Naive thymus-derived CD8-positive, alpha-beta T cell (primary cell): ENCODE data around the gene MS4A18. TPM values are rescaled to one million over a fixed set of nuclear protein-coding genes. Genes with fewer than 3 reads are reported as not detected.
"Not testable (repeated sequence)": the region's sequence is repeated elsewhere in the genome, so short reads cannot be mapped to it uniquely, and the experiment has no call there.

ENCODE experiments used
- ATAC-seq, 2 donors: fragments of 150-1000 bp; cut with Tn5 transposase in 1 of 2; sonication (Bioruptor Pico), chemical (Tn5 transposase) in 1 of 2; 1 replicate in 1 of 2; 2 replicates in 1 of 2; pipeline ENCODE4 v1.10.0; 2021; ENCODE audit warnings: mild to moderate bottlenecking in 2 of 2, moderate library complexity in 2 of 2
- POLR2A ChIA-PET: fragments of 350-600 bp; sonication (Branson Sonifier 250); formaldehyde crosslinking; loops from one replicate; lab custom pipeline; 2021; ENCODE audit warnings: antibody characterized with exemption; lab: Charles Lee
- DNase-seq, 10 donors: peaks; one replicate each; pipeline versions ENCODE4 v3.0.0 to v3.0.0-alpha.2; 2020 to 2022
- H3K27ac Mint-ChIP-seq, 10 donors: one replicate each; pipeline ENCODE4 v1.8.0; 2020 to 2022; ENCODE audit warnings: mild to moderate bottlenecking in 10 of 10, mixed read lengths in 10 of 10, moderate library complexity in 4 of 10, inconsistent platforms in 1 of 10
- H3K27me3 Mint-ChIP-seq, 5 donors: one replicate each; pipeline ENCODE4 v1.8.0; 2021 to 2022; ENCODE audit warnings: mixed read lengths in 5 of 5
- H3K36me3 Mint-ChIP-seq, 3 donors: one replicate each; pipeline ENCODE4 v1.8.0; 2020 to 2022; ENCODE audit warnings: mixed read lengths in 3 of 3, mild to moderate bottlenecking in 2 of 3, inconsistent platforms in 1 of 3
- H3K4me1 Mint-ChIP-seq, 4 donors: one replicate each; pipeline ENCODE4 v1.8.0; 2021 to 2022; ENCODE audit warnings: mixed read lengths in 4 of 4
- H3K4me3 Mint-ChIP-seq, 10 donors: one replicate each; pipeline ENCODE4 v1.8.0; 2020 to 2022; ENCODE audit warnings: mild to moderate bottlenecking in 10 of 10, mixed read lengths in 10 of 10, moderate library complexity in 6 of 10, inconsistent platforms in 1 of 10
- H3K9me3 Mint-ChIP-seq, 9 donors: one replicate each; pipeline ENCODE4 v1.8.0; 2020 to 2022; ENCODE audit warnings: mixed read lengths in 9 of 9, mild to moderate bottlenecking in 3 of 9, inconsistent platforms in 1 of 9, moderate library complexity in 1 of 9
- polyA plus RNA-seq, 3 donors: library from polyadenylated mRNA; unstranded; fragments of 300-500 nt; fragmentation: Illumina TruSeq; gene quantifications; one replicate each; pipeline ENCODE4 v1.2.3, GENCODE V29; 2021
- total RNA-seq, 8 experiments: library from RNA in 2 of 8; stranded (reverse) in 2 of 8; gene quantifications; one replicate each; pipeline ENCODE4 v1.2.3 and lab custom pipeline; 2021 to 2026

The MS4A18 gene
- total and polyA plus RNA-seq, 5 experiments from 2014 or later, result not detected

- peaks cover 0 to 2% (median 0%) of the 10 kb centered on the region in 4 donors for H3K4me1 Mint-ChIP-seq
- POLR2A ChIA-PET, result interaction anchor here (0.6 kb wide), 1 partner anchor 612 kb away, joined by 4 read pairs; no protein-coding TSS in a partner anchor
- no peak overlapping the region for H3K27ac Mint-ChIP-seq
- peaks cover 0 to 12% (median 9%) of the 10 kb centered on the region in 5 donors for H3K27me3 Mint-ChIP-seq
- H3K9me3 Mint-ChIP-seq, result no peaks in the 10 kb centered on the region
- no peaks in the 10 kb centered on the region for H3K36me3 Mint-ChIP-seq
- DNase-seq (no peak), ATAC-seq (no peak)
- no peak overlapping the region for H3K4me3 Mint-ChIP-seq
These were observed 17.6 kb upstream of the MS4A18 start for GRCh38 chr11:60706931-60707330.

- no peak overlapping the region for H3K27ac Mint-ChIP-seq
- peaks cover 0 to 2% (median 0%) of the 10 kb centered on the region in 4 donors for H3K4me1 Mint-ChIP-seq
- H3K36me3 Mint-ChIP-seq, result no peaks in the 10 kb centered on the region
- H3K27me3 Mint-ChIP-seq, result peaks cover 13 to 24% (median 17%) of the 10 kb centered on the region in 5 donors
- H3K4me3 Mint-ChIP-seq, result no peak overlapping the region
- ATAC-seq (no peak), DNase-seq (no peak)
- no peaks in the 10 kb centered on the region for H3K9me3 Mint-ChIP-seq
- POLR2A ChIA-PET, result no interaction called here
These were observed 14.0 kb upstream of the MS4A18 start for GRCh38 chr11:60710482-60710881.

- H3K4me1 Mint-ChIP-seq, result peaks cover 0 to 2% (median 0%) of the 10 kb centered on the region in 4 donors
- H3K36me3 Mint-ChIP-seq, result no peaks in the 10 kb centered on the region
- H3K27ac Mint-ChIP-seq, result no peak overlapping the region
- H3K4me3 Mint-ChIP-seq, result no peak overlapping the region
- ATAC-seq (no peak), DNase-seq (no peak)
- POLR2A ChIA-PET, result no interaction called here
- no peaks in the 10 kb centered on the region for H3K9me3 Mint-ChIP-seq
- peaks cover 15 to 27% (median 16%) of the 10 kb centered on the region in 5 donors for H3K27me3 Mint-ChIP-seq
These were observed 13.2 kb upstream of the MS4A18 start for GRCh38 chr11:60711276-60711675.

GRCh38 chr11:60713423-60713822 lies 11.1 kb upstream of the MS4A18 start:
- ATAC-seq, DNase-seq, H3K36me3 Mint-ChIP-seq, POLR2A ChIA-PET, H3K9me3 Mint-ChIP-seq, H3K4me3 Mint-ChIP-seq, H3K4me1 Mint-ChIP-seq, H3K27ac Mint-ChIP-seq: not testable (repeated sequence)
- H3K27me3 Mint-ChIP-seq, result peaks cover 18 to 30% (median 23%) of the 10 kb centered on the region in 5 donors

- no peak overlapping the region for H3K4me3 Mint-ChIP-seq
- DNase-seq, result peak in 1 of 10 donors; percentile 5
- peaks cover 22 to 45% (median 29%) of the 10 kb centered on the region in 5 donors for H3K27me3 Mint-ChIP-seq
- ATAC-seq, result no peak
- H3K9me3 Mint-ChIP-seq, result peaks cover 0 to 9% (median 3%) of the 10 kb centered on the region in 9 donors
- H3K4me1 Mint-ChIP-seq, result no peaks in the 10 kb centered on the region
- H3K36me3 Mint-ChIP-seq, result peaks cover 0 to 5% (median 4%) of the 10 kb centered on the region in 3 donors
- H3K27ac Mint-ChIP-seq, result peak overlapping the region in 1 of 10 donors; percentile 31
- POLR2A ChIA-PET, result no interaction called here
These were observed 6.6 kb upstream of the MS4A18 start for GRCh38 chr11:60717956-60718355.

GRCh38 chr11:60718524-60719316 lies 5.8 kb upstream of the MS4A18 start:
- ATAC-seq, result no peak
- Mint-ChIP-seq H3K27ac (peak overlapping the region in 1 of 10 donors; percentile 20), H3K4me3 (no peak overlapping the region), H3K4me1 (no peaks in the 10 kb centered on the region), H3K36me3 (peaks cover 0 to 5% (median 4%) of the 10 kb centered on the region in 3 donors), H3K9me3 (peaks cover 0 to 9% (median 3%) of the 10 kb centered on the region in 9 donors), H3K27me3 (peaks cover 22 to 45% (median 28%) of the 10 kb centered on the region in 5 donors)
- POLR2A ChIA-PET, result no interaction called here
- no peak for DNase-seq

- H3K27me3 Mint-ChIP-seq, result peaks cover 20 to 44% (median 26%) of the 10 kb centered on the region in 5 donors
- no peak overlapping the region for H3K27ac Mint-ChIP-seq
- no peak overlapping the region for H3K4me3 Mint-ChIP-seq
- no peak for ATAC-seq
- POLR2A ChIA-PET, result no interaction called here
- peaks cover 0 to 5% (median 4%) of the 10 kb centered on the region in 3 donors for H3K36me3 Mint-ChIP-seq
- H3K4me1 Mint-ChIP-seq, result no peaks in the 10 kb centered on the region
- no peak for DNase-seq
- peaks cover 0 to 9% (median 3%) of the 10 kb centered on the region in 9 donors for H3K9me3 Mint-ChIP-seq
These were observed 5.1 kb upstream of the MS4A18 start for GRCh38 chr11:60719391-60719790.

GRCh38 chr11:60720460-60720859 lies 4.1 kb upstream of the MS4A18 start:
- no peak overlapping the region for H3K27ac Mint-ChIP-seq
- no peak for ATAC-seq
- no peak overlapping the region for H3K4me3 Mint-ChIP-seq
- peaks cover 14 to 36% (median 21%) of the 10 kb centered on the region in 5 donors for H3K27me3 Mint-ChIP-seq
- H3K9me3 Mint-ChIP-seq, result peaks cover 0 to 9% (median 3%) of the 10 kb centered on the region in 9 donors
- DNase-seq, result no peak
- no peaks in the 10 kb centered on the region for H3K4me1 Mint-ChIP-seq
- POLR2A ChIA-PET, result no interaction called here
- H3K36me3 Mint-ChIP-seq, result peaks cover 0 to 5% (median 4%) of the 10 kb centered on the region in 3 donors

GRCh38 chr11:60725592-60725991 lies 1.1 kb downstream of the MS4A18 start:
- no peaks in the 10 kb centered on the region for H3K36me3 Mint-ChIP-seq
- ATAC-seq (no peak), DNase-seq (no peak)
- H3K4me3 Mint-ChIP-seq, result no peak overlapping the region
- peaks cover 11 to 46% (median 31%) of the 10 kb centered on the region in 5 donors for H3K27me3 Mint-ChIP-seq
- POLR2A ChIA-PET, result no interaction called here
- peaks cover 0 to 2% (median 0%) of the 10 kb centered on the region in 9 donors for H3K9me3 Mint-ChIP-seq
- H3K4me1 Mint-ChIP-seq, result peaks cover 0 to 2% (median 0%) of the 10 kb centered on the region in 4 donors
- H3K27ac Mint-ChIP-seq, result no peak overlapping the region

GRCh38 chr11:60731586-60731985 lies 7.1 kb downstream of the MS4A18 start:
- Mint-ChIP-seq H3K9me3 (no peaks in the 10 kb centered on the region), H3K4me3 (no peak overlapping the region), H3K27ac (no peak overlapping the region), H3K27me3 (peaks cover 15 to 32% (median 22%) of the 10 kb centered on the region in 5 donors), H3K4me1 (peaks cover 0 to 2% (median 0%) of the 10 kb centered on the region in 4 donors), H3K36me3 (no peaks in the 10 kb centered on the region)
- no peak for DNase-seq
- POLR2A ChIA-PET, result no interaction called here
- no peak for ATAC-seq

GRCh38 chr11:60734279-60734678 lies 9.8 kb downstream of the MS4A18 start:
- no peaks in the 10 kb centered on the region for H3K36me3 Mint-ChIP-seq
- H3K27me3 Mint-ChIP-seq, result peaks cover 11 to 33% (median 22%) of the 10 kb centered on the region in 5 donors
- no peaks in the 10 kb centered on the region for H3K4me1 Mint-ChIP-seq
- DNase-seq (no peak), ATAC-seq (no peak)
- H3K27ac Mint-ChIP-seq, result no peak overlapping the region
- no peaks in the 10 kb centered on the region for H3K9me3 Mint-ChIP-seq
- POLR2A ChIA-PET, result no interaction called here
- H3K4me3 Mint-ChIP-seq, result no peak overlapping the region

- no peak overlapping the region for H3K4me3 Mint-ChIP-seq
- no peaks in the 10 kb centered on the region for H3K4me1 Mint-ChIP-seq
- H3K27ac Mint-ChIP-seq, result no peak overlapping the region
- H3K27me3 Mint-ChIP-seq, result peaks cover 9 to 20% (median 18%) of the 10 kb centered on the region in 5 donors
- POLR2A ChIA-PET, result no interaction called here
- H3K9me3 Mint-ChIP-seq, result peaks cover 0 to 3% (median 0%) of the 10 kb centered on the region in 9 donors
- ATAC-seq (no peak), DNase-seq (no peak)
- H3K36me3 Mint-ChIP-seq, result no peaks in the 10 kb centered on the region
These were observed 14.6 kb downstream of the MS4A18 start for GRCh38 chr11:60739114-60739513.

GRCh38 chr11:60740573-60740972 lies 16.1 kb downstream of the MS4A18 start:
- H3K36me3 Mint-ChIP-seq, result no peaks in the 10 kb centered on the region
- peaks cover 12 to 27% (median 18%) of the 10 kb centered on the region in 5 donors for H3K27me3 Mint-ChIP-seq
- POLR2A ChIA-PET, result no interaction called here

More at GRCh38 chr11:60740573-60740972, 16.1 kb downstream of the MS4A18 start:
- Mint-ChIP-seq H3K4me3 (no peak overlapping the region), H3K27ac (no peak overlapping the region), H3K9me3 (peaks cover 0 to 5% (median 0%) of the 10 kb centered on the region in 9 donors), H3K4me1 (no peaks in the 10 kb centered on the region)
- DNase-seq (no peak), ATAC-seq (no peak)
